Measurements from ENCODE around the gene DCST2.

Gene DCST2

DNA sequence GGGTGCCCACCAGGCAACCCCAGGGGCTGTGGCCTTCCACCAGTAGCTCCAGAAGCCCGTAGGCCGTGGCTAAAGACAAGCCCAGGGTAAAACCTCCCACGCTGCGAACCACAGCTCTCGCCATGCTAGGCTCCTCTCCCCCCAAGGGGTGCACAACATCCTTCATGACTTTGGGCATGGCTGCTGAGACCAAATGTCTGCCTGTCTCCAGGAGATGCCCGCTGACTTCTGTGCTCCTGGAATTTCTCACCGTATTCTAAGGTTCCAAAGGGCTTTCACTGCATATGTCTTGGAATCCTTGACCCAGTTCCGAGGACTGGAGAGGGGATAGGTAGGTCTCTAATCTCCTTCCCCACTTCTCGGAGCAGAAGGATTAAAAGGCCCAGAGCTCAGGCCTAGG, at the start of gene DCST2, which contains the start of gene DCST1:
Gene DCST2, minus strand, starts transcription at position 258 of the 400 bp plus-strand sequence. Its CDS starts 80 bp downstream, at position 178.
Gene DCST1, plus strand, starts transcription at position 301 of the 400 bp plus-strand sequence. CDS start 213 bp downstream, outside the sequence.
- Histone ChIP-seq H3K27me3 (ENCODE audit: control insufficient read depth, insufficient read depth, low read length) (no peaks in the 10 kb centered on the region), H3K4me3 (ENCODE audit: low read length) (no peak within 1 kb of the TSS), H3K9ac (ENCODE audit: low read length) (no peak within 1 kb of the TSS), H3K36me3 (ENCODE audit: control insufficient read depth, insufficient read depth, low read length) (no peaks in the 10 kb centered on the region), H3K4me1 (ENCODE audit: control insufficient read depth, insufficient read depth, low read length) (no peaks in the 10 kb centered on the region), H3K27ac (ENCODE audit: low read depth, low read length) (no peak within 1 kb of the TSS)

DNA sequence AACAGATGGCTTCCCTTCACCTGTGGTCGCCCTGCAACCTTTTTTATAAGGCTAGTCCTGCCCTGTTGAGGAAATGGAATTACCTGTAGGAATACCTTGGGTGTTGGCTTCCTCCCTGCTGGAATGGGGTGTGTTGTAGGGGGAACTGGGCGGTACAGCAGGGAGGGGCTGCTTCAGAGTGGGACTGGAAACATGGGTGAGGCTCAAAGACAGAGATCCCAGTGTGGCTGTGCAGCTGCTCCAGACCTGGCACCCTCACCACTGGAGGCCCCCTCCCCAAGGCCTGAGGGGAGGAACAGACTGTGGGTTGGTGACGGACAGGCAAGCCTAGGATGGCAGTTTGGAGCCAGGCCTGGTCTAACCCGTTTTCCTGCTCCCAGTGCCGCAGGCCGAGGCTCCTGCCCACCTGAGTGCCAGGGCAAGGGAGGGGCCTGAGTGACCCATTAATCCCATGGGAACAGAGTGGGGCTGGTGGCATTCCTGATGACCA, 49.5 kb upstream of the DCST2 start:
- H3K4me1 ChIP-seq (ENCODE audit: control insufficient read depth, insufficient read depth, low read length): peaks cover 17% of the 10 kb centered on the region
- no peak overlapping the region for H3K27ac ChIP-seq (ENCODE audit: low read depth, low read length)
- no peak overlapping the region for H3K4me3 ChIP-seq (ENCODE audit: low read length)
- no peaks in the 10 kb centered on the region for H3K36me3 ChIP-seq (ENCODE audit: control insufficient read depth, insufficient read depth, low read length)
- H3K9ac ChIP-seq (ENCODE audit: low read length): no peak overlapping the region
- peaks cover 33% of the 10 kb centered on the region for H3K27me3 ChIP-seq (ENCODE audit: control insufficient read depth, insufficient read depth, low read length)

DNA sequence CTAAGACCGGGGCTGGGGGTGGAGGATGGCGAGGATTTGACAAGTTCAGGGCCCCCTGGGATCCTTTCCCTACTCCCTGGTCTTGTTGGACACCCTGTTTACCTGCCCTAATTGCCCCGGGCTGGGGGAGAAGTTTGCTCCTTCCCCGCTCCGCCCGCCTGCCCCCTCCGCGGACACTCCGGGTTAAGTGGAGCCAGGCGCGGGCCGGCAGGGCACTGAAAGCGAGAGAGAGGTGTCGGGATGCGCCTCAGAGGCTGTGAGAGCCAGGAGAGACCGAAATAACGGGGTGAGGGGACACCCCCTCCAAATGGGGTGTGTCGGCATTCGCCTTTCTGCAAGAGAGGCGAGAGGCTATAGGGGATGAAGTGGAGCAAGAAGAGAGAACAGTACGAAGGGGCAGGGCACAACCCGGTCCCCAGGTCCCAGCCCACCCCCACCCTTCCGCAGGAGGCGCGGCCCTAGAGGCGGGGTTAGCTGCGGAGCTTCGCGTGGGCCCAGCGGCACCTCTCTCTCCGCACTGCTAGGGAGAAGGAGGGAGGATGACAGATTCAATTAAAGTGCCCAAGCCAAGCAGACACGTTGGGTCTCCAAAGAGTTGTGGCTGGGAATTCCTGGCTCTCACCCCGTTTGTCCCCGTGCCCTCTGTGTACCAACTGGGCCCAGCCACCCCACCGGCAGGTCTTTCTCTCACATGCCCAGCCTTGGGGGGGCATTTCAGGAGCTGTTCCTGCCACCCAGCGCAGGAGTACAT, 48.9 kb upstream of the DCST2 start:
- H3K27me3 ChIP-seq (ENCODE audit: control insufficient read depth, insufficient read depth, low read length): peaks cover 33% of the 10 kb centered on the region
- no peak overlapping the region for H3K27ac ChIP-seq (ENCODE audit: low read depth, low read length)
- H3K4me3 ChIP-seq (ENCODE audit: low read length): peak overlapping the region; percentile 29
- no peak overlapping the region for H3K9ac ChIP-seq (ENCODE audit: low read length)
- no peaks in the 10 kb centered on the region for H3K36me3 ChIP-seq (ENCODE audit: control insufficient read depth, insufficient read depth, low read length)
- peaks cover 17% of the 10 kb centered on the region for H3K4me1 ChIP-seq (ENCODE audit: control insufficient read depth, insufficient read depth, low read length)

DNA sequence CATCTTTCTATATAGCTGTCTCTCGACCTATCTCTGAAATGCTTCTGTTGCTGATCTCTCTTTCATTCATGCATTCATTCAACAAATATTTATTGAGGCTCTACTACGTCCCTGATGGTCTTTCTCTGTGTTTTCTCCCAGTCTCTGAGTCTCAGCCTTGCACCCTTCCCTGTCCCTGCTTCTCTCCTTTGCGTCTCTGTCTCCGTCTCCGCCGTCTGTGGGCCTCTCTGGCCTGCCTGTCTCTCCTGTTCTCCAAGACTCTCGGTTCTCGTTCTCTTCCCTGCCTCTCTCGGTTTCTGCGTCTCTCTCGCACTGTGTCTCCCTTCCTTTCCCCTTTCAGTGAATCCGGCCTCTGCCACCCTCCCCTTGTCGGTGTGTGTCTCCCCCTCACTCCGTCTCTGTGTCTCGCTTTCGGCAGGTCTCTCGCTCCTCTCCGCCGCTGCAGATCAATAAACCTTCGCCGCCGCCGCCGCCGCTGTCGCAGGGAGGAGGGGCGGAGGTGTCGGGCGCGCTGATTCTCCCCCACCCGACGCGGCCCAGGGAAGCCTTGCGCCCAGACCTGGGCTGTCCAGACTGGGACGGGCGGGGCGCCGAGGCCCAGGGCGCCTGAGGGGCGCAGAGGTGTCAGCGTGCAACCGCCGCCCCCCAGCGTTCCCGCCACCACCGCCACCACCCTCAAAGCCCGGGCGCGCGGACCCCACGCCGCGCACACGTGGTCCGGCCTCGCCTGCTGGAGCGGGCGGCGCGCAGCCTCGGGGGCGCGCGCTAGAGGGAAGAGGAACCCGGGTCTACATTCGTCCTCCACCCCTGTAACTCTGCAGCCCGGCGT, 48.1 kb upstream of the DCST2 start:
- H3K4me3 ChIP-seq (ENCODE audit: low read length): peak overlapping the region; percentile 29
- no peaks in the 10 kb centered on the region for H3K36me3 ChIP-seq (ENCODE audit: control insufficient read depth, insufficient read depth, low read length)
- H3K27me3 ChIP-seq (ENCODE audit: control insufficient read depth, insufficient read depth, low read length): peaks cover 33% of the 10 kb centered on the region
- H3K9ac ChIP-seq (ENCODE audit: low read length): no peak overlapping the region
- no peak overlapping the region for H3K27ac ChIP-seq (ENCODE audit: low read depth, low read length)
- peaks cover 17% of the 10 kb centered on the region for H3K4me1 ChIP-seq (ENCODE audit: control insufficient read depth, insufficient read depth, low read length)

GRCh38 chr1:155080312-155081228, 47.0 kb upstream of the DCST2 start:
- Histone ChIP-seq H3K36me3 (ENCODE audit: control insufficient read depth, insufficient read depth, low read length) (no peaks in the 10 kb centered on the region), H3K27me3 (ENCODE audit: control insufficient read depth, insufficient read depth, low read length) (peaks cover 33% of the 10 kb centered on the region), H3K4me3 (ENCODE audit: low read length) (peak overlapping the region; percentile 51), H3K27ac (ENCODE audit: low read depth, low read length) (no peak overlapping the region), H3K4me1 (ENCODE audit: control insufficient read depth, insufficient read depth, low read length) (peaks cover 16% of the 10 kb centered on the region), H3K9ac (ENCODE audit: low read length) (no peak overlapping the region)

GRCh38 chr1:155079487-155080311, 46.1 kb upstream of the DCST2 start:
- Histone ChIP-seq H3K4me3 (ENCODE audit: low read length) (peak overlapping the region; percentile 51), H3K36me3 (ENCODE audit: control insufficient read depth, insufficient read depth, low read length) (no peaks in the 10 kb centered on the region), H3K9ac (ENCODE audit: low read length) (peak overlapping the region; percentile 2), H3K27ac (ENCODE audit: low read depth, low read length) (no peak overlapping the region), H3K4me1 (ENCODE audit: control insufficient read depth, insufficient read depth, low read length) (peaks cover 14% of the 10 kb centered on the region), H3K27me3 (ENCODE audit: control insufficient read depth, insufficient read depth, low read length) (peaks cover 33% of the 10 kb centered on the region)

GRCh38 chr1:155079210-155079486, 45.6 kb upstream of the DCST2 start:
- H3K36me3 ChIP-seq (ENCODE audit: control insufficient read depth, insufficient read depth, low read length): no peaks in the 10 kb centered on the region
- H3K27me3 ChIP-seq (ENCODE audit: control insufficient read depth, insufficient read depth, low read length): peaks cover 31% of the 10 kb centered on the region
- H3K27ac ChIP-seq (ENCODE audit: low read depth, low read length): no peak overlapping the region
- H3K4me1 ChIP-seq (ENCODE audit: control insufficient read depth, insufficient read depth, low read length): peaks cover 10% of the 10 kb centered on the region
- H3K4me3 ChIP-seq (ENCODE audit: low read length): peak overlapping the region; percentile 40
- no peak overlapping the region for H3K9ac ChIP-seq (ENCODE audit: low read length)

DNA sequence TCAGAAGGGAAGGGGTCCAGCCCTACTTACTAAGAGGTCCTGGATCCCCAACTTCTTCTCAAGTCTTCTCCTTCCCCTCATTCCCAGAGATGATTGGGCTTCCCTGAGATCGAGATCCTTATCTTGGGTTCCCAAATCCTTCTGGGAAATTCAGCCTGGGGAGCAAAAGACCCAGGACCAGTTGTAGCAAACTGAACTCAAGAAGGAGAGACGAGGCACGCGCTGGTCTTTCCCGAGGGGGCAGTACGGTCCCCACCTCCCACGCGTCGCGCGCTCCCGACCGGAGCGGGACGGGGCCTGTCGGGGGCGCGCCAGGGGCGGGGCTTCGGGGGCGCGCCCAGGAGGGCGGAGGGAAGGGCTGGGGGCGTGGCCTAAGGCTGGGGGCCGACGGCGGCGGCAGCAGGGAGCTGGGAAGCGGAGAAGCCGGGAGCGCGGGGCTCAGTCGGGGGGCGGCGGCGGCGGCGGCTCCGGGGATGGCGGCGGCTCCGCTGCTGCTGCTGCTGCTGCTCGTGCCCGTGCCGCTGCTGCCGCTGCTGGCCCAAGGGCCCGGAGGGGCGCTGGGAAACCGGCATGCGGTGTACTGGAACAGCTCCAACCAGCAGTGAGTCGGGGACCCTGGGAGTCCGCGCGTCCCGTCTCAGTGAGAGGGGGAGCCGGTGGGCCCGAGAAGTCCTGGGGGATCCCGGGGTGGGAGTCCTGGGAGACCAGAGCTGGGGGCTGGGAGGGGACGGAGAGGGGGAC, 45.1 kb upstream of the DCST2 start, which contains the start of gene EFNA3:
Gene EFNA3, plus strand, starts transcription at position 369 of the 741 bp plus-strand sequence. Its CDS starts 105 bp downstream, at position 474.
- Histone ChIP-seq H3K9ac (ENCODE audit: low read length) (peak within 1 kb of the TSS; percentile 2), H3K36me3 (ENCODE audit: control insufficient read depth, insufficient read depth, low read length) (no peaks in the 10 kb centered on the region), H3K4me3 (ENCODE audit: low read length) (peak within 1 kb of the TSS; percentile 40), H3K27me3 (ENCODE audit: control insufficient read depth, insufficient read depth, low read length) (peaks cover 27% of the 10 kb centered on the region), H3K4me1 (ENCODE audit: control insufficient read depth, insufficient read depth, low read length) (peaks cover 10% of the 10 kb centered on the region), H3K27ac (ENCODE audit: low read depth, low read length) (no peak within 1 kb of the TSS)

GRCh38 chr1:155077758-155078445, 44.3 kb upstream of the DCST2 start:
- Histone ChIP-seq H3K4me3 (ENCODE audit: low read length) (no peak overlapping the region), H3K9ac (ENCODE audit: low read length) (no peak overlapping the region), H3K27ac (ENCODE audit: low read depth, low read length) (no peak overlapping the region), H3K4me1 (ENCODE audit: control insufficient read depth, insufficient read depth, low read length) (peaks cover 10% of the 10 kb centered on the region), H3K27me3 (ENCODE audit: control insufficient read depth, insufficient read depth, low read length) (peaks cover 20% of the 10 kb centered on the region), H3K36me3 (ENCODE audit: control insufficient read depth, insufficient read depth, low read length) (no peaks in the 10 kb centered on the region)

DNA sequence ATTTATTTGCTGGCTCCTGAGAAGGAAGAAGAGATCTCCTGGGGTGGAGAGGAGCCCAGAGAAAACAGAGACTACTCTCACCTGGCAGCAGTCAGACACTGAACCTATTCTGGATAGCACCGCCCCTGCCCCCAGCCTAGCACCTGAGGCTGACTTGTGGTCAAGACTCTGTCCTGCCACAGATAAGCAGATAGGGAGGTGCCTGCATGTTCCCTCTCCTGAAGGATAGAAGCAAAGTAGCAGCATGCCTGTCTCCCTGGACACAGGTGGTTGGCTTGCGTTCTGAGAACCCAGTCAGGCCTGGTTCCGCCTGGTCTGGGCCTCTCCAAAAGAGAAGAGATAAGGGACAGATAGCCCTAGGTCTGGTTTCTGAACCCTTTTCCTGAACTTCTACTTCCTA, 43.8 kb upstream of the DCST2 start:
- Histone ChIP-seq H3K36me3 (ENCODE audit: control insufficient read depth, insufficient read depth, low read length) (no peaks in the 10 kb centered on the region), H3K4me1 (ENCODE audit: control insufficient read depth, insufficient read depth, low read length) (peaks cover 10% of the 10 kb centered on the region), H3K4me3 (ENCODE audit: low read length) (no peak overlapping the region), H3K9ac (ENCODE audit: low read length) (no peak overlapping the region), H3K27ac (ENCODE audit: low read depth, low read length) (no peak overlapping the region), H3K27me3 (ENCODE audit: control insufficient read depth, insufficient read depth, low read length) (peaks cover 18% of the 10 kb centered on the region)
